GM18868 (cell line): ENCODE results near the gene PTPRH.
"Not testable (repeated sequence)": the region's sequence is repeated elsewhere in the genome, so short reads cannot be mapped to it uniquely, and the experiment has no call there.

Experiments used
- ATAC-seq: cut with Tn5 transposase; IDR thresholded peaks from one replicate; pipeline ENCODE4 v1.9.1; 2021; ENCODE audit warnings: mild to moderate bottlenecking, moderate library complexity; ENCODE audit not compliant: unreplicated experiment

The PTPRH gene

DNA sequence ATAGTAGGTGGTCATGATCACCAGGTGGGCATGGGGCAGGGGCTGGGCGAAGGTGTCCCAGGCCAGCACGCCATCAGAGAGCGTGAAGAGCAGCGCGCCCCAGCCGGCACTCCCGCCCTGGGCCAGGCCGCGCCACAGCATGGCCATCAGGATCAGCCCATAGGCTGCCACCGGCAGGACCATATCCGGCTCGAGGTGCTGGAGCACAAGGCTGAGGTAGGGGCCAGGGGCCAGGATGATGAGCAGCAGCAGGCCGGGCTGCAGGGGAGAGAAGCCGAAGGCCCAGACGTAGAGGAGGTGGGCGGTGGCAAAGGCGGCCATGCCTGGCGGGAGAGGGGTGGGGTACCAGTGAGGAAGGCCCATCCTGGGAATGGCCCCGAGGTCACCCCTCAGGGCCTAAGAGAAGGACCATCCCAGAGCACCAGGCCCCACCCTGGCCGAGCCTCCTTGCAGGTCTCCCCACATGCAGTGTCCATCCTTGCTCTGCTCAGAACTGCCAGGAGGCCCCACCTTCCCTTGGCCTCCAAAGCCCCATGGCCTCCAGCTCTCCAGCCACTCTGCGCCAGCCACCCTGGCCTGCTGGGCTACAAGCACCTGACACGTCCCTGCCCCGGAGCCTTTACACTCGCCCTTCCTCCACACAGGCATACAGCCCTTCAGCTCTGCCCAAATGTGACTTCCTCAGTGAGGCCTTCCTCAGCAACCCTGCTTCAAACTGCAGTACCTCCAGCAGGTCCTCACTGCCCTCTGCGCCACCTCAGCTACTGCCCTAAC lies 18.1 kb upstream of the PTPRH start:
- no peak for ATAC-seq

DNA sequence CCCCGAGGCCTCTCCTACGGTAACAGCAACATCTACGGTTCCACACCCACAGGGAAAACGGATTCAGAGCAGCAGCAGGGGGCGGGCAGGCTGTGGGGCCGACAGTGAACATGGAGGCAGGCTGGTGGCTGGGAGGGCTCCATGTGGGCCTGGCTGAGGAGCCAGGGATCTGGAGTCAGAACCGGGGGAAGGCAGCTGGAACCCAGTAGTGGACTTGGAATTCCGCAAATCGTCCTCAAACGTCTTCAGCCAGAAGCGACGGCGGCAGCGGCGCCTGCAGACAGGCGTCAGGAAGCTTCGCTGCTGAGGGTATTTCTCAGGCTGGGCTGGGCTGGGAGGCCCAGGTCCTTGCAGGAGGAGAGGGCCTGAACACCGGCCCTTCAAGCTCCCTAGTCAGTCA lies 17.5 kb upstream of the PTPRH start:
- ATAC-seq: no peak

DNA sequence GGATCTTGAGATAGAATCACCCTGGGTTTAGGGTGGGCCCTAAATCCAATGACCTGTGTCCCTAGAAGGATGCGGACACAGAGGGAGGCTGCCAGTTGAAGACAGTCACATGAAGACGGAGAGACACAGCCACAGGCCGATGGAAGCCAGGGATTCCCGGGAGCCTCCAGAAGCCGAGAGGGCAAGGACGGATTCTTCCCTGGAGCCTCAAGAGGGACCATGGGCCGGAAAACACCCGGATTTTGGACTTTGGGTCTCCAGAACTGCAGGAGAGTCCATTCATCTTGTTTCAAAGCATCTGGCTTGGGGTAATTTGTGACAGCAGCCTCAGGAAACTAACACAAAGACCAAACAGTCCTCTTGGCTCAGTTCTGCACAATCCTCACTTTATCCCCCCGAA lies 17.0 kb upstream of the PTPRH start:
- ATAC-seq: no peak

DNA sequence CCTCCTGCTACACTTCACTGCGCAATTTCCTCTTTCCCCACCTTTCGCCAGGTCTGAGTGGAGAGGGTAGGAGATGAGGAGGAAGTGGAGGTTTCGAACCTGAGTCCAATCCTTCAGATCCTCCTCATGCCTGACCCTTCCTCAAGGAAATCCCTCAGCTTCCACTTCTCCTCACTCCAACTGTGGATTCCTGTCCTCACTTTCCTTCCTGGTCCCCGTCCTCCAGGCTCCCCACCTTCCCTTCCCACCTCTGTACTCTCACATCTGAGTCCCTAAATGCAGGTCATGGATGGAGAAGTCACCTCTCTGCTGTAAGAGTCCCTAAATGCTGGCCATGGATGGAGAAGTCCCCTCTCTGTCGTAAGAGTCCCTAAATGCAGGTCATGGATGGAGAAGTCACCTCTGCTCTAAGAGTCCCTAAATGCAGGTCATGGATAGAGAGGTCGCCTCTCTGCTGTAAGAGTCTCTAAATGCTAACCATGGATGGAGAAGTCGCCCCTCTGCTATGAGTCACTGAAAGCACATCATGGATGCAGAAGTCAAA lies 16.2 kb upstream of the PTPRH start:
- no peak for ATAC-seq

DNA sequence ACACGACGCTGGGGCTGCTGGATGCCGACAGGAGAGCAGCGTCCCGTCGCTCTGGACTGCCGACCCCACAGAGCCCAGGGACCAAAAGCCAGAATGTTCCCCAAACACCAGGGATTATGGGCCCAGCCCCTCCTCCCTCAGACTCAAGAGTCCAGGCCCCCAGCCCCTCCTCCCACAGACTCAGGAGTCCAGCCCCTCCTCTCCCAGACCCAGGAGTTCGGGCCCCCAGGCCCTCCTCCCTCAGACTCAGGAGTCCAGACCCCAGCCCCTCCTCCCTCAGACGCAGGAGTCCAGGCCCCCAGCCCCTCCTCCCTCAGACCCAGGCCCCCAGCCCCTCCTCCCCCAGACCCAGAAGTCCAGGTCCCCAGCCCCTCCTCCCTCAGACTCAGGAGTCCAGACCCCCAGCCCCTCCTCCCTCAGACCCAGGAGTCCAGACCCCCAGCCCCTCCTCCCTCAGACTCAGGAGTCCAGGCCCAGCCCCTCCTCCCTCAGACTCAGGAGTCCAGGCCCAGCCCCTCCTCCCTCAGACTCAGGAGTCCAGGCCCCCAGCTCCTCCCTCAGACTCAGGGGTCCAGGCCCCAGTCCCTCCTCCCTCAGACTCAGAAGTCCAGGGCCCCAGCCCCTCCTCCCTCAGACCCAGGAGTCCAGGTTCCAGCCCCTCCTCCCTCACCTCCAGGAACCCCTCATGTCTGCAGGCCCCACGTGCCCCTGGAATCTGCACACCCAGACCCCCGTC lies 15.5 kb upstream of the PTPRH start:
- ATAC-seq: not testable (repeated sequence)

DNA sequence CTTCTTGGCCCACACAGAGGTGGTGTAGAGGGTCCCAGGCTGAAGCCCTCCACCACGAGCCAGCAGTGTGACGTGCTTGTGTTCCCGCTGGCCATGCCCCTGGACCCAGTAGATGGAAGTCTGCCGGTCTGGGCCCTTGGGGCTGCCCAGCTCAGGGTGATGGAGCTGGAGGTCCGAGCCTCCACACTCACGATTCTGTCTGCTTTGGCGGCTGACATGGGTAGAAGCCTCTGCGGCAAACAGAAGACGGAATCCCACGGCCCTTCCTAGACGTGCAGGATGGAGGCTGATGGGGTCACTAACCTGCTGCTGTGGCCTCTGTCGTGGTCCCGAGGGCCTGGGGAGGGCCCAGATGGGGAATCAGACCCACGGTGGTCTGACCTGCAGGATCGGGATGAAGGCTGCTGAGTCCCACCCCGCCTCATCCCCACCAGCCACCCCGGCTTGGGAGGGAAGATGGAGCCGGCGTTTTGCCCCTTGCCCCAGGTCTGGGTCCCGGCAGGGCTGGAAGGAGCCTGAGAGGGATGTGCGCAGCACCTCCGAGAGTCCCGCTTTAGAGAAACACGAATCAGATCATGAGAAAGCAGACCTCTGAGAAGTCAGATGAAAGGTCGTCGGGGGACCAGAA lies 14.9 kb upstream of the PTPRH start:
- ATAC-seq: no peak

DNA sequence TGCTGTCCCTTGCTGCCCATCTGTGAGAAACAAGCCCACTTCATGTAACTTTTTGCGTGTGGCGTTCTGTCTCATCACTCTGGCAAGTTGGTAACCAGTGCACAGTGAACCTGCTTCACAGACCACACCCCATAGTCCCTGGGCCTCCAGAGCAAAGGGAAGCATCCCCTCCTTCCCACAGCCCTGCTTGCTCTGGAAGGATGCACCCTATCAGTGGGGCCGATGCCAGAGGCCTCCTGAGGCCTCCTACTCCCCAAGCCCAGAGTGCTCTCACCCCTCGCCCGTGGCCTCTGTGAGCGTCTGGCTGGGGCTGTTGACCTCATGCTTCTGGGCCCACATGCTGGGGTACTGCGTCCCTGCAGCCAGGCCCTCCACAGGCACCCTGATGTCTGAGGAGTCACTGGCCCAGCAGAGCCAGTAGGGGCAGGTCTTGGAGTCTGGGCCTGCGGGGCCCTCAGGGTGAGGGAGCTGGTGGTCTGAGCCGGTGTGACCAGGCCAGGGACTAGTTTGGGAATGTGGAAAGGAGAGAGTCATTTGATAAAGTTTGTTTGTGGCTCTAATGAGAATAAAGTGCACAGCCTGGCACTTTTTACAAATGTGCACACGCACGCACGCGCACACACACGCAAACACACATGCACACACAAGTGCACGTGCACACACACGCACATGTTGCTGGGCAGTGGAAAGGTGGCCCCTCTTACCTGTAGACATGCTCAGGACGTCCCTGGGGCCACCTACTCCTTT lies 14.2 kb upstream of the PTPRH start:
- no peak for ATAC-seq

DNA sequence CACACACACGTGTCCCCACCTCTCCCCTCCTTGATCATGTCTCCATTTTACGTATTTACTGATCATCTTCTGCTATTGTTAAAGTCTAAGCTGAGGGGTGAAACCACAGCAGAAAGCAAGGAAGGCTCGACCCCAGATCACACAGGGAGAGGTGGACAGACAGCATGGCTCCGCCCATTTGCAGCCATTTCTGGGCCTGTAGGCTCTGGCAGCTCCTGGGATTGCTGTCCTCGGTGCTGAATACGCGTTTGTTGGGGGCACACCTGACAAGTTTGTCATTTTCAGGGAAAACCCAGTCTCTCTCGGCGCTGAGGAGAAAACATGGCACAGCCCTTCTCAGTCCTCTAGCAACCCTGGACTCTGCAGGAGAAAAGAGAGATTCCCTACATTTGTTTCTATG lies 11.2 kb upstream of the PTPRH start:
- no peak for ATAC-seq

DNA sequence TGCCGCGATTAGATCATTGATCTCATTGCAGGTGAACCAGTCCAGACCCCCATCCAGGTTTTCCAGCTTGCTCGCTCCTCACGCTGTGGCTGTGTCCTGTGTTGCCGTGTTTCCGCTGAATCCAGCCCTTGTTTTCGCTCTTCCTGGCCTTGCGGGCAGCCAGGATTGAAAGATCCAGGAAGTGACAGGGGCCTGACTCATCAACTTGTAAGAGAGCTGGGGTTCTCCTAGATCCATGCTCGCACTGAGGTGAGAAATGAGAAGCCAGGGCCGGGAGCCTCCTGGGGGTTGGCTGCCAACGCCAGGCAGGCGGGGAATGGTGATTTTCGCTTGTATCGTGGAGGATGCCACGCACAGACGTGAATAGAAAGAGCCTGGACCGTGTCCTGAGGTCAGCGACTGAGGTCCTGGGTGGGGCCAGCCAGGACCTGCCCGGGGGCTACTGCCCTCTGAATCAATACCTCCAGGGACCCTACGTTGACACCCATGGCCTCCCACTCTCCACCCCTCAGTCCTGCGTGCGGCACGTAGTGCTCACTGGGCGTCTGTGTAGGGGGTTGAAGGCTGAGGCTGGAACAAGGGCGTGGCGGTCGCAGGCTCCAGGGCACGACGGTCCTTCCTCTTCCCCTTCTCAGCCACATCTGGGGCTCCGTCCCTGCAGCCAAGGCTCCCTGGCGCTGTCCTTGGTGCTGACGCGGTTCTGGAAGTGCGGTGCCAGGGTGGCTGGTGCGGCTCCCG lies 7.3 kb upstream of the PTPRH start:
- no peak for ATAC-seq

DNA sequence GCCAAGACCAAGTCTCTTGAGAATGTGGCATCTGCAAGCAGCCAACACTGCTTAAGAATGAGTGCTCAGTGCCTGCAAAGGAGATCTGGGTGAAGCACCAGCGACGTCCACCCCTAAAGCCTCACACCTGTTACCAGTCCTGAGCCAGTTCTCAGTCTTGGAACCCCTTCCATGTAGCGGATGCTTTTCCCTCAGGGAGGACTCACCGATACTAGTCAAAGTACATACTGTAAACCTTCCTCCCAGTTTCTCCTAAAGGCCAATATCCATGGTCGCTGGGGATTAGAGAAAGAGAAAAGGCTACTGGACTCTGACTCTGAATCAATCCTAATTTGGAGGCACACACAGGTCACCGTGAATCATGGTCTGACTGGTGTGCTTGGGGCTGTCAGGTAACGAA lies 4.2 kb upstream of the PTPRH start:
- ATAC-seq: no peak

DNA sequence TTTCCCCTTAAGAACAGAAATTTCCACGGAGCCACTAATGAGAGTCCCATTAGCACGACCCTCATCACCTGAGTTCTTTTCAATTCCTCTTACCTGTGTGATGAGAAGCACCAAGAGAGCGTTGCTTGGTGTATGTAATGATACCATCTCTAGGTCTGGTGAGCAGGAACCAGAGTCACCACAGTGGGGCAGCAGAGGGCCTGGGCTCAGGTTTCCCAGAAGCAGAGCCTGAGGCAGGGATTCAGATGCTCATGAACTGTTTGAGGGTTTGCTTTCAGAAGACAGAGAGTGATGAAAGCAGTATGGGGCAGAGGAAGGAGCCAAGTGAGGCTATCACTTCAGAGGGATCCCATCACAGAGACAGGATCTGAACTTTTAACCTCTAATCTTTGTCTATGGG lies 3.1 kb upstream of the PTPRH start:
- no peak for ATAC-seq

DNA sequence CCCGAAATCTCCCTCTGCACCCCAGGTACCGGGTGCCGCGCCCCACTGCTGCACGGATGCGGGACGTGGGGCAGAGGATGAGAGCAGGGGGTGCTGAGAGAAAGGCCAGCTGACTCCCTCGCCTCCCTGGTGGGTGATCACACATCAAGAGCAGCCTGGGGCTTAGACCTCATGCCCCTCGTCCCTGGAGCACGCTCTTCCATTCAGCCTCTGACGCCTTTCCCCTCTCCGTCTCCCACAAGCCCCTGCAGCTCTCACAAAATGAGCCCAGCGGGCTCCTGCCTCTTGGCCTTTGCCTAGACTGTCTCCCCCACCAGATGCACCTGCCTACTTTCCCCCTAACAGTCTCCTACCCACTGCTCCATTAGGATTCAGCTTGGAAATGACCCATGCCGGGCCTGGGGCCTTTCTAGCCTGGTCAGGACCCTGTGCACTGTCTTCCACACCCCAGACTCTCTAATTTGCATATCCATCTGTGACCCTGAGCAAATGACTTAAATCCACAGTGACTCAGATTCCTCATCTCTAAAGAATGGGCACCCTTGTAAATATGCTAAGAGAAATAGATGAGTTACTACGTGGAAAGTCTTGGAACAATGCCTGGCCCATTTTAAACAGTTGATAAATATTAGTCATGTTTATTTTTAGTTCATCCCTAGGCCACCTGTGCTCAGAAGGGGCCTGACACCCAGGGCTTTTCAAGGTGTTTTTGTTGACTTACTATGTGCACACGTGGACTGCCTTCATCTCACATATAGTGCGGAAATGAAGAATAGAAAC lies 582 bp upstream of the PTPRH start:
- no peak for ATAC-seq

DNA sequence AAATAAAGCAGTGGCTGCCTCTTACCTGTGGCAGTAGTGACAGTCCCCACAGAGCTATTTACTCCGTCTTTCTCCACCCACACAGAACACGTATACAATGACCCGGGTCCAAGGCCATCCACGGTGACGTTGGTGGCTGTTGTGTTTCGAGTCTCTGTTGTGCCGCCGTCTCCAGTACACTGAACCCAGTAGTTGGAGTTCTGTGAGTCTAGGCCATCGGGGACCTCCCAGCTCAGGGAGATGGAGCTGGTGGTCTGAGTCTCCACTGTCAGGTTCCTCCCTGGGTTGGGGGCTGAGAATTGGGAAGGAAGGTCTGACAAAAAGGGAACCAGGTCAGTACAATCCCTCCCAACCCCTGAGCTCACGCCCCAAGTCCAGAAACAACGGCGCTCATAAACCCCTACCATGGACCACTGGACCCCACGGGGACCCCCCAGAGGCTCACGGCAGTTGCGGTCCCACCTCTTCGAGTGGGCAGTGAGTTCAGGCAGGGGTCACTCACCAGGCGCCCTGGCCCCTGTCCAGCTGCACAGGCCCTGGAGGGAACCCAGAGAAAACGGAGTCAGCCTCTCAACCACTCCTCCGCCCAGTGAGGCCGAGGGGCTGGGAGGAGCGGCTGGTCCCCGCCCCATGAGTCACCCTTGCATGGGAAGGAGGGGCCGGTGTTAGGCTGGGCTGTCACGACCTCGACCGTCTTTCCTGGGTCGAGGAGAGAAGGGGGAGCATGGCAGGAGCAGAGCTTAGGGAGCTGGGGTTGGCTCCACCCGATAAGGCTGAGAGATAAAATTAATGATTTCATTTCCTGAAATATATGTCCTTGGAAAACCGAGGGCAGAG lies 2.4 kb downstream of the PTPRH start:
- no peak for ATAC-seq

DNA sequence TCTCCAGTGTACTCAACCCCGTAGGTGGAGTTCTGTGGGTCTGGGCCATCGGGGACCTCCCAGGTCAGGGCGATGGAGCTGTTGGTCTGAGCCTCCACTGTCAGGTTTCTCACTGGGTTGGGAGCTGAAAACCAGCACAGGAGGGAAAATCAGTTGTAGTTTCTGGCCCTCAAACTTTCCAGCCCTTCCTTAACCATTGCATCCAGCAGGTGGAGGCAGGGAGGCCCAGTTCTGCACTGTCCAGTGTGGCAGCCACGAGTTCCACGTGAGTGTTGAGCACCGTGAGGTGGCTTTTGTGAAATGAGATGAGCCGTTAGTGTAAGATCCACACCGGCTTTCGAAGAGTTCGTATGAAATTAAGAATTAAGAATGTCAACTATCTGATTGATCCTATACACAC lies 7.1 kb downstream of the PTPRH start:
- ATAC-seq: not testable (repeated sequence)

DNA sequence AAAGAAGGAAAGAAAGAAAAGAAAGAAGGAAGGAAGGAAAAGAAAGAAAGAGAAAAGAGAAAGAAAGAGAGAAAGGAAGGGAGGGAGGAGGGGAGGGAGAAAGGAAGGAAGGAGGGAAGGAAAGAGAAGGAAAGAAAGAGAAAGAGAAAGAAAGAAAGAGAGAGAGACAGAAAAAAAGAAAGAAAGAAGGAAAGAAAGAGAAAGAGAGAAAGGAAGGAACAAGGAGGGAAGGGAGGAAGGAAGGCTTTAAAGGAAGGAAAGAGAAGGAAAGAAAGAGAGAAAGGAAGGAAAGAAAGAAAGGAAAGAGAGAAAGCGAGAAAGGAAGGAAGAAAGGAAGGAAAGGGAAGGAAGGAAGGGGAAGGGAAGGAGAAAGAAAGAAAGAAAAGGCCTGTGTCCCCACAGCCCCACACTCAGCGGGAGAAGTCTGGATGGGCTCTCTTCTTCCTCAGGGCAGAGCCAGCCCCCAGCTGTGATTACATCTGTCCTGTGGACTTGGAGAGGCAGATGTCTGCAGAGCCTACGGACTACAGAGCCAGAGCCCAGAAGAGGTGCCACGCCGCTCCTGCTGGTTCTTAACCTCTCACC lies 9.6 kb downstream of the PTPRH start:
- ATAC-seq: no peak

DNA sequence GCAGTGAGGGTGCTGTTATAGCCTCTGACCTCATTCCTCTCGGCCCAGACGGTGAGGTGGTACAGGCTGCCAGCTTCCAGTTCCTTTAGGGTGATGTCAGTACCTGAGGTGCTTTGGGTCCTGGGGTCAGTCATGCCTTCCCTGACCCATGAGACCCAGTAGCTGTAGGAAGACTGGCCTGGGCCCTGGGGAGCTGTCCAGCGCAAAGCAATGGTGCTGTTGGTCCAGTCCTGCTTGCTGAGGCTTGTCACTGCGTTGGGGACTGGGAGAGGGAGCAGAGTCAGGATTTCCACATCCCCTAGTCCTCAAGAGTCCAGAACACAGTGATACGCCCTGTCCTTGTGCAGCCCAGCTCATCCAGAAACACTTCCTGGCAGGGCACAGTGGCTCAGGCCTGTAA lies 10.7 kb downstream of the PTPRH start:
- no peak for ATAC-seq

DNA sequence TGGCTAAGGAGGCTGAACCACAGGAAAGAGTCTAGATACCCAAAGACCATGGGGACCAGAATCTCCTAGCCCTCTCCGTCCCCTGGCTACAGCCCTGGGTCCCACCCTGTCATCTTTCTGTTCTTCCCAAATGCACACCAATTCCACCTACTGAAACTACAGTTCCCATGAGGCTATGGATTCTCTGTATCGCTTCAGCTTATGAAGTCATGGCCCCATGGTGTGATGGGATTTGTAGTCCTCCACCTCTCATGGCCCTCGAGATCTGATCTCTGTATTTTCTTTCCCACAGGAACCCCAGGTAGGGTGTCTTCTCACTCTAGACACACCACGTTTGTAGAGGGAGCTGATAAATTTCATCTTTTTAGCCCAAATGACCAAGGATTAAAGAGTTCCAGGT lies 11.8 kb downstream of the PTPRH start:
- ATAC-seq: no peak

DNA sequence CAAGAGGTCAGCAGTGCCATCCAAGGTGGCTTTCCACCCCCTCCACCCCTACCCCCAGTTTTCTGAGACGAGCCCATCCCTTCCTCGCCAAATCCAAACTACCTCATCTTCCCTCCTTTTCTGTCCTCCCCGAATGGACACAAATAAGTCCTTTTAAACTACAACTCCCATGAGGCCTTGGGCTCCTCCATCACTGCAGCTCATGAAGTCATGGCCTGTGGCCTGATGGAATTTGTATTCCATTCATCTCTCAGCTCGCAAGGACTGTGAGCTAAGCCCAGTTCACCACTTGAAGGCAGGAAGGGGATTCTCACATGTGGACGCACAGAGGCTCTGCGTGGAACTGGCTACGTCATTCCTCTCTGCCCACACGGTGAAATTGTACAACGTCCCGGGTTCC lies 12.5 kb downstream of the PTPRH start:
- ATAC-seq: no peak
